MCF 10A (cell line): ENCODE measurements around the gene ARHGEF2. TPM values are rescaled to one million over a fixed set of nuclear protein-coding genes. Genes with fewer than 3 reads are reported as not detected.

Source experiments
- BruUV-seq: library from RNA; stranded (reverse); fragments of 400-500 nt; replicated peaks from 2 replicates; lab custom pipeline; 2021; lab: Mats Ljungman, UMichigan
- CTCF ChIA-PET: fragments of 300-600 bp; sonication (Branson Sonifier 250); formaldehyde crosslinking; extraction: SDS; loops from one replicate; lab custom pipeline; 2021; ENCODE audit warnings: antibody characterized with exemption, inconsistent platforms; lab: Yijun Ruan, JAX
- POLR2A ChIA-PET: fragments of 300-600, 350-650 bp; sonication (Branson Sonifier 250); formaldehyde crosslinking; extraction: SDS; loops from one replicate; lab custom pipeline; 2020; ENCODE audit warnings: antibody characterized with exemption, inconsistent platforms; lab: Yijun Ruan, JAX
- DNase-seq: peaks from one replicate; pipeline ENCODE4 v3.0.0-alpha.2; 2018; ENCODE audit not compliant: unreplicated experiment
- H3K27ac Mint-ChIP-seq: one replicate; pipeline ENCODE4 v1.8.0; 2022; ENCODE audit warnings: mild to moderate bottlenecking, low read depth, mixed read lengths; ENCODE audit not compliant: unreplicated experiment
- H3K27me3 Mint-ChIP-seq: one replicate; pipeline ENCODE4 v1.8.0; 2022; ENCODE audit warnings: mixed read lengths; ENCODE audit not compliant: insufficient read depth, unreplicated experiment
- H3K36me3 Mint-ChIP-seq: one replicate; pipeline ENCODE4 v1.8.0; 2022; ENCODE audit warnings: mild to moderate bottlenecking, moderate library complexity, mixed read lengths; ENCODE audit not compliant: insufficient read depth, unreplicated experiment
- H3K4me1 Mint-ChIP-seq: one replicate; pipeline ENCODE4 v1.8.0; 2022; ENCODE audit warnings: mixed read lengths; ENCODE audit not compliant: insufficient read depth, unreplicated experiment
- H3K4me3 Mint-ChIP-seq: one replicate; pipeline ENCODE4 v1.8.0; 2022; ENCODE audit warnings: mild to moderate bottlenecking, moderate library complexity, mixed read lengths; ENCODE audit not compliant: unreplicated experiment
- H3K9me3 Mint-ChIP-seq: one replicate; pipeline ENCODE4 v1.8.0; 2022; ENCODE audit warnings: mixed read lengths; ENCODE audit not compliant: unreplicated experiment
- CTCF ChIP-seq: fragments of 200-600 bp; IDR thresholded peaks from one replicate; pipeline ENCODE4 v1.8.0; 2022; ENCODE audit warnings: antibody characterized with exemption, mild to moderate bottlenecking; ENCODE audit not compliant: unreplicated experiment
- intact Hi-C: fragments of 100-400 bp; cut with micrococcal nuclease; formaldehyde crosslinking; loops from 2 replicates; pipeline ENCODE4 v1.14.1; 2022
- total RNA-seq: library from RNA; stranded (reverse); gene quantifications from 2 replicates; pipeline ENCODE4 v1.2.3, GENCODE V29; 2022

Gene ARHGEF2
- total RNA-seq, 1 experiment from 2014 or later: 498 TPM

- no peaks in the 10 kb centered on the region for H3K9me3 Mint-ChIP-seq
- intact Hi-C loops: loop anchor here (2.0 kb wide), 1 partner anchor 33 kb away; the partner anchor contains the start of gene LAMTOR2
- no peak overlapping the region for H3K4me3 Mint-ChIP-seq
- no peak for DNase-seq
- BruUV-seq: no TSS peak
- H3K27ac Mint-ChIP-seq: no peak overlapping the region
- CTCF ChIA-PET: interaction anchor here (0.5 to 1.9 kb wide), 4 partner anchors 69 to 498 kb away, joined by 3 to 6 read pairs (median 4); partner anchors contain the start of gene KHDC4
- H3K27me3 Mint-ChIP-seq: no peaks in the 10 kb centered on the region
- POLR2A ChIA-PET: interaction anchor here (1.6 to 3.4 kb wide), 3 partner anchors 9 to 27 kb away, joined by 3 to 54 read pairs (median 24); no protein-coding TSS in a partner anchor
- H3K36me3 Mint-ChIP-seq: peaks cover 36% of the 10 kb centered on the region
- no peak for TF ChIP-seq CTCF
- peaks cover 22% of the 10 kb centered on the region for H3K4me1 Mint-ChIP-seq
These were observed 43.6 kb upstream of the ARHGEF2 start for GRCh38 chr1:156021954-156022353.

GRCh38 chr1:156021093-156021428, 42.7 kb upstream of the ARHGEF2 start:
- DNase-seq: no peak
- POLR2A ChIA-PET: interaction anchor here (1.0 to 3.4 kb wide), 10 partner anchors 10 to 696 kb away, joined by 3 to 54 read pairs (median 4); partner anchors contain the start of gene KHDC4

GRCh38 chr1:156020293-156021092, 42.1 kb upstream of the ARHGEF2 start, which contains the start of gene SSR2:
Gene SSR2 (minus strand): TSS chr1:156020951. CDS start chr1:156020167, 784 bp downstream.
- DNase-seq: peak; percentile 98
- no TSS peak for BruUV-seq

More at GRCh38 chr1:156021093-156021428, 42.7 kb upstream of the ARHGEF2 start:
- BruUV-seq: no TSS peak
- peaks cover 45% of the 10 kb centered on the region for H3K36me3 Mint-ChIP-seq
- H3K9me3 Mint-ChIP-seq: no peaks in the 10 kb centered on the region
- intact Hi-C loops: loop anchor here (2.0 kb wide), 1 partner anchor 34 kb away; the partner anchor contains the start of gene LAMTOR2
- TF ChIP-seq CTCF: no peak
- peak overlapping the region; percentile 97 for H3K4me3 Mint-ChIP-seq
- no peaks in the 10 kb centered on the region for H3K27me3 Mint-ChIP-seq
- peak overlapping the region; percentile 86 for H3K27ac Mint-ChIP-seq
- CTCF ChIA-PET: interaction anchor here (0.5 to 2.1 kb wide), 10 partner anchors 10 to 107 kb away, joined by 3 to 8 read pairs (median 4); no protein-coding TSS in a partner anchor
- H3K4me1 Mint-ChIP-seq: peaks cover 22% of the 10 kb centered on the region

More at GRCh38 chr1:156020293-156021092, 42.1 kb upstream of the ARHGEF2 start, which contains the start of gene SSR2:
- Mint-ChIP-seq H3K4me3 (peak within 1 kb of the TSS; percentile 97), H3K4me1 (peaks cover 22% of the 10 kb centered on the region), H3K27me3 (no peaks in the 10 kb centered on the region), H3K27ac (peak within 1 kb of the TSS; percentile 86), H3K36me3 (peaks cover 51% of the 10 kb centered on the region), H3K9me3 (no peaks in the 10 kb centered on the region)
- ChIA-PET POLR2A (interaction anchor here (0.5 to 3.4 kb wide), 20 partner anchors 11 to 695 kb away, joined by 3 to 54 read pairs (median 4); partner anchors contain the start of genes KHDC4 and SMG5), CTCF (interaction anchor here (0.6 to 2.1 kb wide), 14 partner anchors 10 to 283 kb away, joined by 3 to 8 read pairs (median 4); no protein-coding TSS in a partner anchor)
- no peak for TF ChIP-seq CTCF
- intact Hi-C loops: loop anchor here (2.0 kb wide), 1 partner anchor 34 kb away; the partner anchor contains the start of gene LAMTOR2
